DMS153 treated with DMSO at 0.1 percent for 48 hours (cell line): ENCODE results near the gene CNPY3.

Source experiments
- DNase-seq: peaks from one replicate; lab custom pipeline; 2025; ENCODE audit not compliant: unreplicated experiment; lab: John Stamatoyannopoulos, UW

Gene CNPY3

DNA sequence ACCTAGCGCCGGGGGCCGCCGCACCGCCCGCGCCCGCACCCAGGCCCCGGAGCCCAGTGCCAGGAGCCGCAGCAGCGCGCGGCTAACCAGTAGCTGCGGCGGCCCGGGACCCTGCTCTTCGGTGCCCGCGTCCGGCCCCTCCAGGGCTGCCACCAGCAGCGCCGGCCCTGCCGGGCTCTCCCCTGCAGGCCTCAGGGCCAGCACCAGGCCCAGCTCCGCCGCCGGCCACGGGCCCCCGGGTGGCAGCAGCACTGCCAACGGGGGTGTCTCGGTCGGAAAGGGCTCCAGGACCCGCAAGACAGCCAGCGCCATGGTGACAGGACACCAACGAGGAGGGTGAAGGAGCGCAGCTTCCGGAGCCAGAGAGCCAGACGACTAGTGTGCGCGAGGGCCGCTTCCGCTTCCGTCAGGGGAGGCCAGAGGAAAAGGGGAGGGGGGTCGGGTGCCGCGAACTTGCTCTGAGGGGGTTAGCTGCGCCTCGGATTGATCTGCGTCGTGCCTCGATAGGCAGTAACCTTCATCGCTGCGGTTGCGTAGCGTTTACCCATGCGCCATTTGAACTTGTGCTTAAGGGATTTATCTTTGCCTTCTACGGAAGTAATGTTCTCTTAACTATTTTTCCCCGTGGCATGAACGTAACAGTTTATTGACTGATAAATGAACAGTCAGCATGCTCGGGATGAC, 49.7 kb downstream of the CNPY3 start, which contains the start of gene PEX6:
PEX6 (minus strand) TSS at position 343 of the 684 bp plus-strand sequence; CDS start at position 312, 31 bp downstream.
- DNase-seq = peak; percentile 56

- no peak for DNase-seq
Measured at GRCh38 chr6:42979523-42980177, 50.4 kb downstream of the CNPY3 start.

GRCh38 chr6:42981836-42982235, 52.6 kb downstream of the CNPY3 start:
- DNase-seq = no peak

GRCh38 chr6:42984001-42984923, 55.0 kb downstream of the CNPY3 start, which contains the start of gene PPP2R5D:
Gene PPP2R5D (plus strand): TSS chr6:42984570. CDS start chr6:42984678, 108 bp downstream.
- DNase-seq = peak; percentile 98

DNA sequence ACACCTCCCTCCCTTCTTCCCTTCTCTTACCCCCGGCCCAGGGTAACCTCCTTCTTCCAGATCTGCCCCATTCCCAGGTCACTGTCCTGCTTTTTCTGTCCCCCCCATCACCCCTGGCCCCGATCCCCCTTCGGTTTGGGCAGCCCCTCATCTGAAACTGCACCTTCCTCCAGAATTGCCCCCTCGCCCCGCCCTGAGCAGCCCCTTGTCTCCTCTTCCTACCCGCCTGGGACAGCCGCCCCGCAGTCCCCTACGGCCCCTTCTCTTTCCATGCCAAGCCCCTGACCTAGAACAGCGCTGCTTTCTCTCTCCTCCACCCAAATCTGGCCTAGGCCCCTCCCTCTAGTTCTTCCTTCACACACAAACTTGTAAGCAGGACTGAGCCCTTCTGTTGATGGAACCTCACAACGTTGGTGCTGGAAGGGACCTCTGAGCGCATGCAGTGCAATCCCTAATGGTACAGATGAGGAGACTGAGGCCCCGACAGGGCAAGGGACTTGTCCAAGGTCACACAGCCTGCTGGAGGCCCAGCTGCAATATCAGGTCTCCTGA, 55.7 kb downstream of the CNPY3 start:
- no peak for DNase-seq

- DNase-seq = no peak
Measured at GRCh38 chr6:42987533-42988451, 58.5 kb downstream of the CNPY3 start.

DNA sequence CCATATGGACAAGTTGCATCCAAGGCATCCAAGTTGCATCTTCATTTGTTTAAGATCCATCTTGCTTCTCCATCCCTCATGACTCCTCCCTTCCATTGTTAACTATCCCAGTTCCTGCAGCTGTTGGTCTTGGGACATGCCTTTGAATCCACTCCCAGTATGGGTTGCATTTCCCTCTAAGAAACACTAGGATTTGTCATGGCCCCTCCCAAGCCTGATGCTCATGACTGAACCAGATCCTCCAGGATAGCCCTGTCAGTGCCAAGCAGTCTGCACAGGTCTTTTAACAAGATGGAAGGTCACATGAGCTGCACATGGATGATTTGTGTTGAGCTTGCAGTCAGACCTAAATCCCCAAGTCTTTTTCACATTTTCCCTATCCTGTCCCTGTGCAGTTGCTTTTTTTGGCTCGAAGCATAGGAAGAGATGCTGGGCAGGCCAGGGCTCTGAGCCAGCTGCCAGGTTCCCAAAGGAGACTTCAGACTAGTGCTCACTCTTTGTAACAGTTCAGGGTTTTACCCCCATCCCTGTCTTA, 59.3 kb downstream of the CNPY3 start:
- DNase-seq = no peak
